DOHH2 (cell line): ENCODE data around the gene CACNA1F.
"Not testable (repeated sequence)": the region's sequence is repeated elsewhere in the genome, so short reads cannot be mapped to it uniquely, and the experiment has no call there.

Experiments
- H3F3A ChIP-seq: fragments of 200-600 bp; sonication (generic), shearing (Covaris generic); 2 replicates; pipeline ENCODE4 v1.6.0; 2016; ENCODE audit warnings: antibody characterized with exemption, mild to moderate bottlenecking; ENCODE audit not compliant: control insufficient read depth, insufficient read depth
- H3K27ac ChIP-seq: fragments of 200-600 bp; sonication (generic); 2 replicates; pipeline ENCODE4 v1.5.1; 2014; ENCODE audit warnings: low read depth, mild to moderate bottlenecking, low read length, moderate library complexity
- H3K27me3 ChIP-seq: fragments of 200-600 bp; sonication (generic); 2 replicates; pipeline ENCODE4 v1.6.1; 2014; ENCODE audit warnings: mild to moderate bottlenecking, low read length, mixed read lengths; ENCODE audit not compliant: control insufficient read depth
- H3K36me3 ChIP-seq: fragments of 200-600 bp; sonication (generic); 2 replicates; pipeline ENCODE4 v1.6.1; 2014; ENCODE audit warnings: mild to moderate bottlenecking, low read length, moderate library complexity, mixed read lengths; ENCODE audit not compliant: control insufficient read depth
- H3K4me1 ChIP-seq: fragments of 200-600 bp; sonication (generic); 2 replicates; pipeline ENCODE4 v1.6.1; 2014; ENCODE audit warnings: mild to moderate bottlenecking, low read length, mixed read lengths; ENCODE audit not compliant: control insufficient read depth
- H3K4me2 ChIP-seq: fragments of 200-600 bp; sonication (generic); 2 replicates; pipeline ENCODE4 v1.6.0; 2014; ENCODE audit warnings: mild to moderate bottlenecking, low read length, moderate library complexity
- H3K4me3 ChIP-seq: fragments of 200-600 bp; sonication (generic); 2 replicates; pipeline ENCODE4 v1.5.1; 2014; ENCODE audit warnings: mild to moderate bottlenecking, low read length, mixed read lengths
- H3K79me2 ChIP-seq: fragments of 200-600 bp; sonication (generic); 2 replicates; pipeline ENCODE4 v1.6.1; 2014; ENCODE audit warnings: mild to moderate bottlenecking, low read length, mixed read lengths; ENCODE audit not compliant: control insufficient read depth
- H3K9me2 ChIP-seq: fragments of 200-600 bp; sonication (generic); replicated peaks from 2 replicates; pipeline ENCODE4 v1.6.1; 2014; ENCODE audit warnings: mild to moderate bottlenecking, low read length, mixed read lengths; ENCODE audit not compliant: control insufficient read depth
- H3K9me3 ChIP-seq: fragments of 200-600 bp; sonication (generic); 2 replicates; pipeline ENCODE4 v1.6.1; 2014; ENCODE audit warnings: antibody characterized with exemption, low read length, mixed read lengths; ENCODE audit not compliant: control insufficient read depth, insufficient read depth
- H4K20me1 ChIP-seq: fragments of 200-600 bp; sonication (generic); 2 replicates; pipeline ENCODE4 v1.6.0; 2014; ENCODE audit warnings: low read depth, mild to moderate bottlenecking, antibody characterized with exemption, low read length, moderate library complexity; ENCODE audit not compliant: control insufficient read depth, insufficient read depth
- EZH2phosphoT487 ChIP-seq: fragments of 200-600 bp; sonication (generic); IDR thresholded peaks from 2 replicates; pipeline ENCODE4 v1.6.1; 2017; ENCODE audit warnings: borderline replicate concordance, mild to moderate bottlenecking, antibody characterized with exemption, low read length, moderate library complexity, mixed read lengths
- TF ChIP-seq, protein P1 (sequence below): fragments of 200-600 bp; sonication (generic); IDR thresholded peaks from one replicate; pipeline ENCODE4 v1.5.1; 2014; ENCODE audit warnings: antibody characterized with exemption, mild to moderate bottlenecking, low read depth, low read length; ENCODE audit not compliant: poor library complexity, severe bottlenecking

Gene CACNA1F

DNA sequence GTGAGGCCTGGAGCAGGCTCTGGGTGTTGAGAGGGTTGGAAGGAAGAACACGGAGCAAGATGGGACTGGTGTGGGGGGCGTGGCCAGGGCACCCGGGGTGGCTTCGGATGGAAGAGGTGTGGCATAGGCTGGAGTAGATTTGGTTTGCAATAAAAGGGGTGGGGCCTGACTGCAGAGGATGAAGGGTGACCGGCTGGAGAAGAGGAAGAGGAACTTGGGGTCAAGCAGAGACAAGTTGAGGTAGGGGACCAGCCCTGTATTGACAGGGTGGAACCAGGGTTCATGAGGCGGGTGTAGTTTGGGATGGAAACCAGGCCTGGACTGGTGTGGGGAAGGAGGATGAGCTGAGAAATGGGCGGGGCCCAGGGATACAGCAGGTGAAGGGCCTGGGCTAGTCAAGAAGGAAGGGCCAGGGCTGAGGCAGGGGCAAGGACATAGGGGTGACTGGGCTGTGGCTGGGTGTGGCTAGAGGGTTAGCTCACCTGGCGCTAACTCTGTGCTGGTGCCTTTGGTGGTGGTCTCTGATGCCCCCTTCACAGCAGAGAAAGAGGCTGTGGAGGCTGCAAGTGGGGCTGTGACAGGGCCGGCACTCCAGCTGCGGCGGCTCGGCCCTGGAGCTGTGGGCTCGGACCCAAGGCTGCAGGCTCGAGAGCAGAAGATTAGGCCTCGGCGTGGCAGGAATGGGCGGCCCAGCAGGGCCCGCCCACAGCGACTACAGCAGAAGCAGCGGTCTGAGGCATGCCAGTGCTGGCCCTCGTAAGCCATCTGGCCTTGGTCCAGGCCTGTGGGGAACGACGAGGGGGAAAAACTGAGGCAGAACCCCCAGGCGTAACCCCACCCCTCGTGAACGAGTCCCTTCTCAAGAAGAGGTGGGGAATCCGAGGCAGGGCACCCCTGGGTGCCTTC lies 56.5 kb downstream of the CACNA1F start:
- Histone ChIP-seq H3K4me3 (no peak overlapping the region), H3F3A (no peaks in the 10 kb centered on the region), H4K20me1 (no peaks in the 10 kb centered on the region), H3K36me3 (peaks cover 46% of the 10 kb centered on the region), H3K27ac (no peak overlapping the region), H3K4me2 (no peak overlapping the region), H3K9me2 (no peaks in the 10 kb centered on the region), H3K4me1 (peaks cover 8% of the 10 kb centered on the region), H3K79me2 (peaks cover 10% of the 10 kb centered on the region), H3K27me3 (no peaks in the 10 kb centered on the region), H3K9me3 (no peaks in the 10 kb centered on the region)
- TF ChIP-seq, protein P1, sequence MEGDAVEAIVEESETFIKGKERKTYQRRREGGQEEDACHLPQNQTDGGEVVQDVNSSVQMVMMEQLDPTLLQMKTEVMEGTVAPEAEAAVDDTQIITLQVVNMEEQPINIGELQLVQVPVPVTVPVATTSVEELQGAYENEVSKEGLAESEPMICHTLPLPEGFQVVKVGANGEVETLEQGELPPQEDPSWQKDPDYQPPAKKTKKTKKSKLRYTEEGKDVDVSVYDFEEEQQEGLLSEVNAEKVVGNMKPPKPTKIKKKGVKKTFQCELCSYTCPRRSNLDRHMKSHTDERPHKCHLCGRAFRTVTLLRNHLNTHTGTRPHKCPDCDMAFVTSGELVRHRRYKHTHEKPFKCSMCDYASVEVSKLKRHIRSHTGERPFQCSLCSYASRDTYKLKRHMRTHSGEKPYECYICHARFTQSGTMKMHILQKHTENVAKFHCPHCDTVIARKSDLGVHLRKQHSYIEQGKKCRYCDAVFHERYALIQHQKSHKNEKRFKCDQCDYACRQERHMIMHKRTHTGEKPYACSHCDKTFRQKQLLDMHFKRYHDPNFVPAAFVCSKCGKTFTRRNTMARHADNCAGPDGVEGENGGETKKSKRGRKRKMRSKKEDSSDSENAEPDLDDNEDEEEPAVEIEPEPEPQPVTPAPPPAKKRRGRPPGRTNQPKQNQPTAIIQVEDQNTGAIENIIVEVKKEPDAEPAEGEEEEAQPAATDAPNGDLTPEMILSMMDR: no peak
- TF ChIP-seq EZH2phosphoT487: no peak

DNA sequence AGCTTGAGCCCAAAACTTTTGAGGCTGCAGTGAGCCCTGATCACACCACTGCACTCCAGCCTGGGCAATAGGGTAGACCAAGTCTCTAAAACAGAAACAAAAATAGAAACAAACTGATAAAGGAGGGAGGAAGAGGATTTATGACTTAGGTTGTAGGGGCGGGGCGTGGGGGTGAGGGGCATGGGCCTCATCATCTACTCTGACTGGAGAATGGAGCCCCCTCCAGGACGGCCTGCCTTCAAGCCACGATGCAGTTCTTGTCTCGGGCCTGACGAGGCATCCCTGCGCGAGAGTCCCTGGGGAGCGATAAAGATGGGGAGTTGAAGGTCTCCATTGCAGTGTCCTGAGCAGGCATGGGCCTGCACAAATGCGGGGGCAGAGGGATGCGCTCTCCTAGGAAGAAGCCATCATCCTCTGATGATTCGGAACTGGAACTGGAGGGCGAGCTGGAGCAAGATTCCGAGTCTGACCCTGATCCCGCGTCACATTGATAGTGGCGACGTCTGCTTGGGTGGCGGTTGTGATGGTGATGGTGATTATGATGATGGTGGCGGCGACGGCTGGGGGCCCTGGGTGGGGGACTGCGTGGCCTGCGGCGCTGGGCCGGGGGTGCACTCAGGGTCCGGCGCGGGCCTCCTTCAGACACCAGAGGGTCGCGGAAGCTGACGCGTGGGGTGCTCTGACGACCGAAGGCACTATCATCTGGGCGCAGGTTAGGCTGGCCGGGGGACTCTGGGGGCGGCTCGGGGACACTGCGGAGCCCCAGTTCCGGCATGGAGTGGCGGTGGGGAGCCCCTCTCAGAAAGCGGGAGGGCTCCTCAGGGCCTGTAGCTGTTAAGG lies 57.5 kb downstream of the CACNA1F start:
- Histone ChIP-seq H3K4me3 (no peak overlapping the region), H4K20me1 (no peaks in the 10 kb centered on the region), H3K9me3 (no peaks in the 10 kb centered on the region), H3K36me3 (peaks cover 44% of the 10 kb centered on the region), H3K27ac (no peak overlapping the region), H3K9me2 (no peaks in the 10 kb centered on the region), H3K27me3 (no peaks in the 10 kb centered on the region), H3F3A (no peaks in the 10 kb centered on the region), H3K79me2 (peaks cover 10% of the 10 kb centered on the region), H3K4me2 (no peak overlapping the region), H3K4me1 (peaks cover 12% of the 10 kb centered on the region)
- TF ChIP-seq, protein P1: no peak
- no peak for TF ChIP-seq EZH2phosphoT487

GRCh38 chrX:49174723-49175122 lies 58.4 kb downstream of the CACNA1F start:
- peaks cover 10% of the 10 kb centered on the region for H3K79me2 ChIP-seq
- no peak overlapping the region for H3K4me2 ChIP-seq
- H3K36me3 ChIP-seq: peaks cover 40% of the 10 kb centered on the region
- TF ChIP-seq, protein P1: no peak
- no peaks in the 10 kb centered on the region for H3K9me3 ChIP-seq
- H3K27ac ChIP-seq: no peak overlapping the region
- H3K4me1 ChIP-seq: peaks cover 12% of the 10 kb centered on the region
- no peaks in the 10 kb centered on the region for H3K9me2 ChIP-seq
- no peaks in the 10 kb centered on the region for H4K20me1 ChIP-seq
- H3F3A ChIP-seq: no peaks in the 10 kb centered on the region
- no peaks in the 10 kb centered on the region for H3K27me3 ChIP-seq
- H3K4me3 ChIP-seq: no peak overlapping the region

DNA sequence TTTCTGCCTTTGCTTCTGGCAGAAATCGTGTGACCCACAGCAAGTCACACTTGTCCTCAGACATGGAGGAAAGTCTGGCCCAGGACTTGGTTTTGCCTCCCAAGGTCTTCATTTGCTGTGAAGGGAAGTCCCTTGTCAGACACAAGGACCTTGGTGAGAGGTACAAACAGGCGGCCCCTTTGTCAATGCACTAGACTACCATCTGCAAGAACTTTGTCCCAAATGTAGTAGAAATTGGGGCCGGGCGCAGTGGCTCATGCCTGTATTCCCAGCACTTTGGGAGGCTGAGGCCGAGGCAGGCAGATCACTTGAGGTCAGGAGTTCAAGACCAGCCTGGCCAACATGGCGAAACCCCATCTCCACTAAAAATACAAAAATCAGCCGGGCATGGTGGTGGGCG lies 59.6 kb downstream of the CACNA1F start:
- not testable (repeated sequence) for H3K27me3 ChIP-seq, H3K27ac ChIP-seq, H3K9me3 ChIP-seq, H4K20me1 ChIP-seq, H3F3A ChIP-seq, H3K9me2 ChIP-seq
- Histone ChIP-seq H3K79me2 (peaks cover 10% of the 10 kb centered on the region), H3K4me3 (peak overlapping the region; percentile 91), H3K4me2 (peak overlapping the region; percentile 92; the same call in 1 of the 2 replicates), H3K36me3 (peaks cover 36% of the 10 kb centered on the region), H3K4me1 (peaks cover 15% of the 10 kb centered on the region)
